ENCODE measurements around the gene POLK.

POLK gene

GRCh38 chr5:75611311-75612225 is 99.9 kb downstream of the POLK start, which contains the start of gene ANKDD1B:
Gene ANKDD1B, plus strand, starts transcription at chr5:75611453. Its CDS starts 182 bp downstream, at chr5:75611635.
- peak in 1 of 2 experiments; percentile 21 for DNase-seq

- no peak for DNase-seq
Observed at GRCh38 chr5:75612226-75612569, 100.5 kb downstream of the POLK start.

- no peak for DNase-seq
Observed at GRCh38 chr5:75612901-75613300, 101.2 kb downstream of the POLK start.

GRCh38 chr5:75614176-75614575 is 102.5 kb downstream of the POLK start:
- DNase-seq: no peak

- no peak for DNase-seq
Observed at GRCh38 chr5:75616371-75616881, 104.7 kb downstream of the POLK start.

- no peak for DNase-seq
Observed at GRCh38 chr5:75616971-75617621, 105.4 kb downstream of the POLK start.

- DNase-seq: no peak
Observed at GRCh38 chr5:75617736-75618352, 106.2 kb downstream of the POLK start.

GRCh38 chr5:75620184-75620959 is 108.7 kb downstream of the POLK start:
- DNase-seq: no peak

GRCh38 chr5:75622564-75622963 is 110.9 kb downstream of the POLK start:
- DNase-seq: no peak

- no peak for DNase-seq
Observed at GRCh38 chr5:75623846-75624245, 112.2 kb downstream of the POLK start.

GRCh38 chr5:75626959-75627358 is 115.3 kb downstream of the POLK start:
- DNase-seq: no peak

- no peak for DNase-seq
Observed at GRCh38 chr5:75627801-75628200, 116.1 kb downstream of the POLK start.

- no peak for DNase-seq
Observed at GRCh38 chr5:75630875-75631274, 119.2 kb downstream of the POLK start.

GRCh38 chr5:75632321-75632720 is 120.6 kb downstream of the POLK start:
- no peak for DNase-seq

GRCh38 chr5:75637949-75638348 is 126.3 kb downstream of the POLK start:
- no peak for DNase-seq

GRCh38 chr5:75639535-75640311 is 128.0 kb downstream of the POLK start:
- DNase-seq: no peak

- DNase-seq: no peak
Observed at GRCh38 chr5:75640395-75640794, 128.7 kb downstream of the POLK start.

- DNase-seq: no peak
Observed at GRCh38 chr5:75640826-75641225, 129.1 kb downstream of the POLK start.

GRCh38 chr5:75648712-75649111 is 137.0 kb downstream of the POLK start:
- DNase-seq: no peak

Measured in activated T-cell treated with anti-CD3 and anti-CD28 coated beads, Interleukin-2, amount 50 U/mL, for 48 hours (primary cell).